Spleen (tissue), 11 donors: Measurements from ENCODE around the gene SOX6. TPM values are rescaled to one million over a fixed set of nuclear protein-coding genes. Genes with fewer than 3 reads are reported as not detected.

ENCODE experiments used
- DNase-seq: peaks from one replicate; pipeline ENCODE4 v3.0.0-alpha.2; 2020
- H3K27ac ChIP-seq, 8 donors: fragments of 200-600 bp; sonication (generic) in 7 of 8; 1 replicate in 4 of 8; 2 replicates in 4 of 8; pipeline versions ENCODE4 v1.5.0 to v1.8.0; 2016 to 2021; ENCODE audit warnings: inconsistent platforms in 4 of 8, mild to moderate bottlenecking in 4 of 8, moderate library complexity in 1 of 8
- H3K27me3 ChIP-seq, 7 donors: fragments of 200-600 bp; sonication (generic) in 6 of 7; replicated peaks in 1 of 7; 1 replicate in 4 of 7; 2 replicates in 3 of 7; pipeline versions ENCODE4 v1.5.0 to v1.8.0; 2016 to 2021; ENCODE audit warnings: inconsistent platforms in 3 of 7, mild to moderate bottlenecking in 1 of 7
- H3K36me3 ChIP-seq, 6 donors: fragments of 200-600 bp; sonication (generic) in 5 of 6; 1 replicate in 4 of 6; 2 replicates in 2 of 6; pipeline versions ENCODE4 v1.5.0 to v1.8.0; 2016 to 2021; ENCODE audit warnings: inconsistent platforms in 2 of 6
- H3K4me1 ChIP-seq, 6 donors: fragments of 200-600 bp; sonication (generic) in 5 of 6; 1 replicate in 3 of 6; 2 replicates in 3 of 6; pipeline versions ENCODE4 v1.5.0 to v1.8.0; 2016 to 2021; ENCODE audit warnings: inconsistent platforms in 3 of 6
- H3K4me3 ChIP-seq, 8 donors: fragments of 200-600 bp; sonication (generic) in 7 of 8; 1 replicate in 4 of 8; 2 replicates in 4 of 8; pipeline versions ENCODE4 v1.5.0 to v1.8.0; 2016 to 2021; ENCODE audit warnings: inconsistent platforms in 4 of 8, mild to moderate bottlenecking in 4 of 8, moderate library complexity in 2 of 8
- H3K9me3 ChIP-seq, 8 donors: fragments of 200-600 bp; sonication (generic) in 7 of 8; 1 replicate in 4 of 8; 2 replicates in 4 of 8; pipeline versions ENCODE4 v1.5.0 to v1.8.0; 2016 to 2021; ENCODE audit warnings: inconsistent platforms in 4 of 8
- CTCF ChIP-seq, 11 experiments: fragments of 200-600 bp in 7 of 11; fragments of 450-650 bp in 4 of 11; sonication (generic) in 4 of 11; IDR thresholded peaks in 8 of 11; conservative IDR thresholded peaks in 3 of 11; 1 replicate in 7 of 11; 2 replicates in 4 of 11; pipeline versions ENCODE4 v1.4.0 to v1.8.0; 2016 to 2021; ENCODE audit warnings: antibody characterized with exemption in 11 of 11, inconsistent platforms in 4 of 11, mild to moderate bottlenecking in 1 of 11
- POLR2A ChIP-seq, 3 donors: fragments of 450-650 bp; IDR thresholded peaks; one replicate each; pipeline ENCODE4 v1.5.1; 2017; ENCODE audit warnings: antibody characterized with exemption in 3 of 3, mild to moderate bottlenecking in 1 of 3
- POLR2AphosphoS5 ChIP-seq, 3 donors: sonication (generic); formaldehyde crosslinking; IDR thresholded peaks; one replicate each; pipeline ENCODE4 v1.5.1; 2017; ENCODE audit warnings: antibody characterized with exemption in 3 of 3
- WGBS, 5 donors: extraction: QIAGEN DNeasy Blood & Tissue Kit in 3 of 5; methylation state at CpG; one replicate each; pipeline versions ENCODE4 v1.1.5 to v1.1.7; 2013 to 2018; 5-methylcytosine and 5-hydroxymethylcytosine counted together
- intact Hi-C: fragments of 100-400 bp; cut with DNase I; formaldehyde crosslinking; loops from one replicate; pipeline ENCODE4 v1.15.0; 2023; ENCODE audit warnings: low total_unique reads
- polyA plus RNA-seq, 3 donors: library from polyadenylated mRNA; stranded (reverse); fragments of 200-250 nt; gene quantifications; one replicate each; pipeline ENCODE4 v1.2.1, GENCODE V29; 2013
- total RNA-seq, 7 donors: library from RNA; depleted of rRNA in 3 of 7; stranded (reverse); fragments of >200 nt in 3 of 7; fragmentation: NEBNext Ultra II Directional in 4 of 7; extraction: Animal tissue kit (Norgen Biotek cat#: 25700) in 4 of 7; gene quantifications; one replicate each; pipeline versions ENCODE4 v1.1.0 to v1.2.1, GENCODE V29; 2016 to 2021
- donor health status: healthy with polysubstance abuse.
- donor health status: DM: no; HTN: no; CAD: no; lungs with moderate emphysema.
- donor health status: DM: no; HTN: no; CAD: no.
- donor health status: Bipolar disorder and iron deficiency.
- donor health status: healthy.
- donor health status: DM: no; HTN: no; CAD: no.
- donor health status: DM: yes; HTN: yes; CAD: no.

The SOX6 gene
- total and polyA plus RNA-seq, 10 donors = 0.11 to 12.4 (median 3.7) TPM

- peak; percentile 82 for DNase-seq
- Histone ChIP-seq H3K4me1 (no peaks in the 10 kb centered on the region), H3K27me3 (peaks cover 0 to 11% (median 0%) of the 10 kb centered on the region in 7 donors), H3K4me3 (no peak overlapping the region), H3K27ac (no peak overlapping the region), H3K36me3 (no peaks in the 10 kb centered on the region), H3K9me3 (peaks cover 0 to 10% (median 2%) of the 10 kb centered on the region in 8 donors)
- TF ChIP-seq POLR2A (IDR thresholded peaks at IDR 0.05) = no peak
- peak; percentile 7 to 85 (median 68) for TF ChIP-seq CTCF (IDR thresholded peaks at IDR 0.05 in 8 of 11, conservative IDR thresholded peaks at IDR 0.05 in 3 of 11)
- intact Hi-C loops = no loop called here
- WGBS, 5 donors = 46 to 87% (median 50%) methylated on average over 12 to 36 of the region's 36 CpGs
Observed at GRCh38 chr11:15941206-15941770, 415.1 kb downstream of the SOX6 start.

- DNase-seq = no peak
- H3K27me3 ChIP-seq = peaks cover 0 to 11% (median 0%) of the 10 kb centered on the region in 7 donors
- H3K9me3 ChIP-seq = peaks cover 0 to 7% (median 0%) of the 10 kb centered on the region in 8 donors
- no peaks in the 10 kb centered on the region for H3K4me1 ChIP-seq
- 78 to 88% (median 81%) methylated on average over 7 to 8 of the region's 8 CpGs for WGBS, 5 donors
- intact Hi-C loops = no loop called here
- no peaks in the 10 kb centered on the region for H3K36me3 ChIP-seq
- no peak overlapping the region for H3K4me3 ChIP-seq
- no peak for TF ChIP-seq POLR2AphosphoS5 (IDR thresholded peaks at IDR 0.05)
- no peak for TF ChIP-seq POLR2A (IDR thresholded peaks at IDR 0.05)
- TF ChIP-seq CTCF (IDR thresholded peaks at IDR 0.05 in 8 of 11, conservative IDR thresholded peaks at IDR 0.05 in 3 of 11) = no peak
- H3K27ac ChIP-seq = no peak overlapping the region
Observed at GRCh38 chr11:15940462-15941205, 415.7 kb downstream of the SOX6 start.

GRCh38 chr11:15938983-15939382 lies 417.4 kb downstream of the SOX6 start:
- H3K4me3 ChIP-seq = no peak overlapping the region
- TF ChIP-seq CTCF (IDR thresholded peaks at IDR 0.05 in 8 of 11, conservative IDR thresholded peaks at IDR 0.05 in 3 of 11) (no peak), POLR2AphosphoS5 (IDR thresholded peaks at IDR 0.05) (no peak), POLR2A (IDR thresholded peaks at IDR 0.05) (no peak)
- no peak for DNase-seq
- peaks cover 0 to 11% (median 0%) of the 10 kb centered on the region in 7 donors for H3K27me3 ChIP-seq
- H3K36me3 ChIP-seq = no peaks in the 10 kb centered on the region
- no peak overlapping the region for H3K27ac ChIP-seq
- intact Hi-C loops = no loop called here
- H3K4me1 ChIP-seq = no peaks in the 10 kb centered on the region
- H3K9me3 ChIP-seq = peaks cover 0 to 7% (median 0%) of the 10 kb centered on the region in 8 donors
- 60 to 94% (median 88%) methylated on average over 1 of the region's 1 CpG for WGBS, 5 donors

- Histone ChIP-seq H3K4me3 (no peak overlapping the region), H3K27ac (no peak overlapping the region), H3K4me1 (no peaks in the 10 kb centered on the region), H3K36me3 (no peaks in the 10 kb centered on the region), H3K27me3 (peaks cover 0 to 11% (median 0%) of the 10 kb centered on the region in 7 donors), H3K9me3 (peaks cover 0 to 7% (median 0%) of the 10 kb centered on the region in 8 donors)
- intact Hi-C loops = no loop called here
- DNase-seq = no peak
- 92 to 95% (median 93%) methylated on average over 20 to 24 of the region's 24 CpGs for WGBS, 5 donors
- TF ChIP-seq POLR2AphosphoS5 (IDR thresholded peaks at IDR 0.05) (no peak), POLR2A (IDR thresholded peaks at IDR 0.05) (no peak)
Observed at GRCh38 chr11:15938121-15938611, 418.2 kb downstream of the SOX6 start.
